ENCODE data around the gene TRAF3IP1. TPM values are rescaled to one million over a fixed set of nuclear protein-coding genes. Genes with fewer than 3 reads are reported as not detected.
"Not testable (repeated sequence)": the region's sequence is repeated elsewhere in the genome, so short reads cannot be mapped to it uniquely, and the experiment has no call there.

TRAF3IP1 gene
- total and polyA plus RNA-seq, 3 donors from 2014 or later, result 22.1 to 40.9 (median 38.0) TPM

DNA sequence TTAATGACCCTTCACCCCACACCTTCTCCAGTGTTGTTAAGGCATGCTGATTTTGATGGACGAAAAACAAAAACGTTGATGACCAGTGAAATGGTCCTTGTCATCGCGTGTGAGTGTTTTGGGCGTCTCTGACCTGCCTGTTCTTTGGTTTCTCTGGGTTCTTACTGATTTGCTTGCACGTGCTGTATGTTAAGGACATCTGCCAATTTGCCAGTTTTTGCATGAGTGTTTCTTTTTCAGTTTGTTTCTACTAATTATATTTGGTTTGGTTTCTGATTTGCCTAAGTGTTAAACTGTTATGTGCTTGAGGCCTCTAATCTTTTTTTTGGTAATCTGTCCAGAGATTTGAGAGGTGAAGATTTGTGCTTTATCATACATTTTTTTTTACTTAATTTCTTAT, 14.6 kb downstream of the TRAF3IP1 start:
- Histone ChIP-seq H3K27ac (no peak overlapping the region), H3K36me3 (ENCODE audit: low read depth, missing control alignments) (no peaks in the 10 kb centered on the region), H3K27me3 (no peaks in the 10 kb centered on the region), H3K4me1 (no peaks in the 10 kb centered on the region), H3K9me3 (no peaks in the 10 kb centered on the region), H3K4me3 (no peak overlapping the region)
- no peak for DNase-seq
- WGBS, 2 donors, result 88 to 93% methylated on average over 6 of the region's 6 CpGs
- TF ChIP-seq POLR2A (IDR thresholded peaks at IDR 0.05), result no peak
- TF ChIP-seq, protein P1, sequence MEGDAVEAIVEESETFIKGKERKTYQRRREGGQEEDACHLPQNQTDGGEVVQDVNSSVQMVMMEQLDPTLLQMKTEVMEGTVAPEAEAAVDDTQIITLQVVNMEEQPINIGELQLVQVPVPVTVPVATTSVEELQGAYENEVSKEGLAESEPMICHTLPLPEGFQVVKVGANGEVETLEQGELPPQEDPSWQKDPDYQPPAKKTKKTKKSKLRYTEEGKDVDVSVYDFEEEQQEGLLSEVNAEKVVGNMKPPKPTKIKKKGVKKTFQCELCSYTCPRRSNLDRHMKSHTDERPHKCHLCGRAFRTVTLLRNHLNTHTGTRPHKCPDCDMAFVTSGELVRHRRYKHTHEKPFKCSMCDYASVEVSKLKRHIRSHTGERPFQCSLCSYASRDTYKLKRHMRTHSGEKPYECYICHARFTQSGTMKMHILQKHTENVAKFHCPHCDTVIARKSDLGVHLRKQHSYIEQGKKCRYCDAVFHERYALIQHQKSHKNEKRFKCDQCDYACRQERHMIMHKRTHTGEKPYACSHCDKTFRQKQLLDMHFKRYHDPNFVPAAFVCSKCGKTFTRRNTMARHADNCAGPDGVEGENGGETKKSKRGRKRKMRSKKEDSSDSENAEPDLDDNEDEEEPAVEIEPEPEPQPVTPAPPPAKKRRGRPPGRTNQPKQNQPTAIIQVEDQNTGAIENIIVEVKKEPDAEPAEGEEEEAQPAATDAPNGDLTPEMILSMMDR (IDR thresholded peaks at IDR 0.05), result no peak
- intact Hi-C loops (cut with DNase I; ENCODE audit: low total_unique reads), result no loop called here

DNA sequence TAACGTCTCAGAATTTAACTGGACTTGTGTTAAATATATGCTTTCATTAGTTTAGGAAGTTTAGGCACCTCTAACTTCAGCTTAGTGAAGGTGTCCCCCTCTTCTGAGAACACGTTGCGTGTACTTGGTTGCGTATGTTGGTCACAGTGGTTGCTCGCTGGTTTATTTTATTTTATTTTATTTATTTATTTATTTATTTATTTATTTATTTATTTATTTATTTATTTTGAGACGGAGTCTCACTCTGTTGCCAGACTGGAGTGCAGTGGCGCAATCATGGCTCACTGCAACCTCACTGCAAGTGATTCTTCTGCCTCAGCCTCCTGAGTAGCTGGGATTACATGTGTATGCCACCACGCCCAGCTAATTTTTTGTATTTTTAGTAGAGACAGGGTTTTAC, 15.3 kb downstream of the TRAF3IP1 start:
- H3K9me3 ChIP-seq; H3K4me1 ChIP-seq; H3K36me3 ChIP-seq (ENCODE audit: low read depth, missing control alignments); H3K27ac ChIP-seq; DNase-seq; H3K4me3 ChIP-seq; H3K27me3 ChIP-seq; intact Hi-C loops (cut with DNase I; ENCODE audit: low total_unique reads): not testable (repeated sequence)
- 96% methylated on average over 8 of the region's 8 CpGs for WGBS, 2 donors

DNA sequence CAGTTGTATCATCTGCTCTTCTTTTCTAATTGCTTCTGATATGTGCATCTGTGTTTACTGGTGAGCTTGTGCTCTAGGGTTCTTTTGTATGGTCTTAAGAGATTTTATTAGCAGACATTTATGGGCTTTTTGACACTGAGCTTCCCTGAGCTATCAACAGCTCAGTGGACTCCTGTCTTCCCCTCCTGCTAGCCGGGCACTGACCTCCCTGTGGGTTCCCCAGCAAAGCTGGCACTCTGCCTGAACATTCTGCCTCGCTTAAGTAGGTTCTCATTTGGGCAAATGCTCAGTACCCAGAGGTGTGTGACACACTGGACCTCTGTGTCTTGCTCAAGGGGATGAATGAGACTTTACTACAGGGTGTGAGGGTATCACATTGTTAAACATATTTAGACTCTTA, 15.8 kb downstream of the TRAF3IP1 start:
- Histone ChIP-seq H3K36me3 (ENCODE audit: low read depth, missing control alignments) (no peaks in the 10 kb centered on the region), H3K4me3 (no peak overlapping the region), H3K4me1 (no peaks in the 10 kb centered on the region), H3K27me3 (no peaks in the 10 kb centered on the region), H3K9me3 (no peaks in the 10 kb centered on the region), H3K27ac (no peak overlapping the region)
- TF ChIP-seq POLR2A (IDR thresholded peaks at IDR 0.05), result no peak
- TF ChIP-seq, protein P1 (IDR thresholded peaks at IDR 0.05), result no peak
- no peak for DNase-seq
- intact Hi-C loops (cut with DNase I; ENCODE audit: low total_unique reads), result no loop called here
- 81 to 82% methylated on average over 2 of the region's 2 CpGs for WGBS, 2 donors

DNA sequence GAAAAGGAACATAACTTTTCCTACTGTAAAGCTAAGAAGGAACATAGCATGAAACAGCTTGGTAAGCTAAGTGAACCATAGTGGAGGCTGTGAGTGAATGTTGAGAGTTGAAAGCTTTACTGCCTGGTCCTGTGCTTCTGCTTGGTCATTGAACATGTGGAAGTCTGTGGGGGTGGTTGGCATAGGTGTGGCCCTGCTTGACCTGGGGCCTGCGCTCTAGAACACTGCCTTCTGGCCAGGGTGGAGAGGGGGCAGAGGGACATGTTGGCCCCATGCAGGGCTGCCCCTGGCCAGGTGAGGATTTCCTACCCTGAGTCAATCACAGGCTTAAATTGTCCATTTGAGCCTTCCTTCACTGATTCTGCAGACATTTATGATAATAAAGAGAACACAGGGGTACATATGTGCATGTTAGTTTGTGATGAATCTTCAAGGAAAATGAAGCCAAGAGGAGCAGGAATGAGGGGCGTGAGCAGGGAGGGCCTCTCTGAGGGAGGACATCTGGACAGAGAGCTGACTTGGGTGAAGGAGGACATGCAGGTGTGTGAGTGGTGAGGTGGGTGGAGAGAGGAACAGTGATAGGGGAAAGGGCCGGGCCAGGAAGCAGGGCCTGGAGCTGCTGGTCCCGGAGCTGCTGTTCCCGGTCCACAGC, 16.6 kb downstream of the TRAF3IP1 start:
- Histone ChIP-seq H3K4me3 (no peak overlapping the region), H3K9me3 (no peaks in the 10 kb centered on the region), H3K27me3 (no peaks in the 10 kb centered on the region), H3K27ac (no peak overlapping the region), H3K4me1 (no peaks in the 10 kb centered on the region), H3K36me3 (ENCODE audit: low read depth, missing control alignments) (no peaks in the 10 kb centered on the region)
- intact Hi-C loops (cut with DNase I; ENCODE audit: low total_unique reads), result no loop called here
- 82 to 84% methylated on average over 5 of the region's 5 CpGs for WGBS, 2 donors
- DNase-seq, result no peak
- TF ChIP-seq POLR2A (IDR thresholded peaks at IDR 0.05), result no peak
- TF ChIP-seq, protein P1 (IDR thresholded peaks at IDR 0.05), result no peak

DNA sequence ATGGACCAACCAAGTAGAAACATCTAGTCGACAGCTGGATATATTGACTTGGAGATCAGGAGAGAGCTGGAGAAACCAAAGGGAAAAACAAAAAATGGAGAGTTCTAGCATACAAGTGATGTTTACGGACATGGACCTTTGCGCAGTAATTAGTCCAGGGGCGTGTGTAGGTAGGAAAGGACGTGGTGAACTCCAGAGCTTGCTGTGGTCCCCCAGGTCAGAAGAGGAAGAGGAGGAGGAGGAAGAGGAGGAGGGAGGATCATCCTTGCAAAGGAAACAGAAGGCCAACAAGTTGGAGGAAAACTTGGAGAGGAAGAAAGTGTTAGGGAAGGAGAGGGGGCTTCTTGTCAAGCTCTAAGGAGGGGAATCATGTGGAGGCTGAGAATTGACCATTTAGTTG, 17.5 kb downstream of the TRAF3IP1 start:
- no peaks in the 10 kb centered on the region for H3K36me3 ChIP-seq (ENCODE audit: low read depth, missing control alignments)
- H3K27me3 ChIP-seq, result no peaks in the 10 kb centered on the region
- WGBS, 2 donors, result 85 to 87% methylated on average over 5 of the region's 5 CpGs
- H3K27ac ChIP-seq, result no peak overlapping the region
- no peak overlapping the region for H3K4me3 ChIP-seq
- intact Hi-C loops (cut with DNase I; ENCODE audit: low total_unique reads), result no loop called here
- no peaks in the 10 kb centered on the region for H3K9me3 ChIP-seq
- TF ChIP-seq POLR2A (IDR thresholded peaks at IDR 0.05), result no peak
- TF ChIP-seq, protein P1 (IDR thresholded peaks at IDR 0.05), result no peak
- H3K4me1 ChIP-seq, result no peaks in the 10 kb centered on the region
- no peak for DNase-seq

All from testis (tissue), 3 donors.